Naive thymus-derived CD8-positive, alpha-beta T cell (primary cell): ENCODE data around the gene LRMDA. TPM values are rescaled to one million over a fixed set of nuclear protein-coding genes. Genes with fewer than 3 reads are reported as not detected.
"Not testable (repeated sequence)": the region's sequence is repeated elsewhere in the genome, so short reads cannot be mapped to it uniquely, and the experiment has no call there.

ENCODE experiments used
- ATAC-seq, 2 donors: fragments of 150-1000 bp; cut with Tn5 transposase in 1 of 2; sonication (Bioruptor Pico), chemical (Tn5 transposase) in 1 of 2; 1 replicate in 1 of 2; 2 replicates in 1 of 2; pipeline ENCODE4 v1.10.0; 2021; ENCODE audit warnings: mild to moderate bottlenecking in 2 of 2, moderate library complexity in 2 of 2
- POLR2A ChIA-PET: fragments of 350-600 bp; sonication (Branson Sonifier 250); formaldehyde crosslinking; loops from one replicate; lab custom pipeline; 2021; ENCODE audit warnings: antibody characterized with exemption; lab: Charles Lee
- DNase-seq, 10 donors: peaks; one replicate each; pipeline versions ENCODE4 v3.0.0 to v3.0.0-alpha.2; 2020 to 2022
- H3K27ac Mint-ChIP-seq, 10 donors: one replicate each; pipeline ENCODE4 v1.8.0; 2020 to 2022; ENCODE audit warnings: mild to moderate bottlenecking in 10 of 10, mixed read lengths in 10 of 10, moderate library complexity in 4 of 10, inconsistent platforms in 1 of 10
- H3K27me3 Mint-ChIP-seq, 5 donors: one replicate each; pipeline ENCODE4 v1.8.0; 2021 to 2022; ENCODE audit warnings: mixed read lengths in 5 of 5
- H3K36me3 Mint-ChIP-seq, 3 donors: one replicate each; pipeline ENCODE4 v1.8.0; 2020 to 2022; ENCODE audit warnings: mixed read lengths in 3 of 3, mild to moderate bottlenecking in 2 of 3, inconsistent platforms in 1 of 3
- H3K4me1 Mint-ChIP-seq, 4 donors: one replicate each; pipeline ENCODE4 v1.8.0; 2021 to 2022; ENCODE audit warnings: mixed read lengths in 4 of 4
- H3K4me3 Mint-ChIP-seq, 10 donors: one replicate each; pipeline ENCODE4 v1.8.0; 2020 to 2022; ENCODE audit warnings: mild to moderate bottlenecking in 10 of 10, mixed read lengths in 10 of 10, moderate library complexity in 6 of 10, inconsistent platforms in 1 of 10
- H3K9me3 Mint-ChIP-seq, 9 donors: one replicate each; pipeline ENCODE4 v1.8.0; 2020 to 2022; ENCODE audit warnings: mixed read lengths in 9 of 9, mild to moderate bottlenecking in 3 of 9, inconsistent platforms in 1 of 9, moderate library complexity in 1 of 9
- polyA plus RNA-seq, 3 donors: library from polyadenylated mRNA; unstranded; fragments of 300-500 nt; fragmentation: Illumina TruSeq; gene quantifications; one replicate each; pipeline ENCODE4 v1.2.3, GENCODE V29; 2021
- total RNA-seq, 8 experiments: library from RNA in 2 of 8; stranded (reverse) in 2 of 8; gene quantifications; one replicate each; pipeline ENCODE4 v1.2.3 and lab custom pipeline; 2021 to 2026

Gene LRMDA
- total and polyA plus RNA-seq, 5 experiments from 2014 or later, result not detected

GRCh38 chr10:75751232-75751631, 319.8 kb downstream of the LRMDA start:
- Mint-ChIP-seq H3K4me1 (peaks cover 0 to 1% (median 0%) of the 10 kb centered on the region in 4 donors), H3K27ac (no peak overlapping the region)

GRCh38 chr10:75753621-75754020, 322.2 kb downstream of the LRMDA start:
- Mint-ChIP-seq H3K4me3 (no peak overlapping the region), H3K9me3 (peaks cover 0 to 4% (median 0%) of the 10 kb centered on the region in 9 donors), H3K27me3 (peaks cover 4 to 21% (median 10%) of the 10 kb centered on the region in 5 donors), H3K36me3 (no peaks in the 10 kb centered on the region), H3K27ac (no peak overlapping the region), H3K4me1 (peaks cover 0 to 1% (median 0%) of the 10 kb centered on the region in 4 donors)
- DNase-seq (no peak), ATAC-seq (no peak)
- POLR2A ChIA-PET, result no interaction called here

More at GRCh38 chr10:75751232-75751631, 319.8 kb downstream of the LRMDA start:
- no peak overlapping the region for H3K4me3 Mint-ChIP-seq
- peaks cover 0 to 20% (median 2%) of the 10 kb centered on the region in 5 donors for H3K27me3 Mint-ChIP-seq
- DNase-seq (no peak), ATAC-seq (no peak)
- POLR2A ChIA-PET, result no interaction called here
- H3K36me3 Mint-ChIP-seq, result no peaks in the 10 kb centered on the region
- peaks cover 0 to 4% (median 0%) of the 10 kb centered on the region in 9 donors for H3K9me3 Mint-ChIP-seq

- Mint-ChIP-seq H3K4me1 (peaks cover 0 to 1% (median 0%) of the 10 kb centered on the region in 4 donors), H3K9me3 (peaks cover 0 to 4% (median 0%) of the 10 kb centered on the region in 9 donors), H3K4me3 (no peak overlapping the region), H3K27me3 (peaks cover 4 to 21% (median 10%) of the 10 kb centered on the region in 5 donors), H3K27ac (no peak overlapping the region), H3K36me3 (no peaks in the 10 kb centered on the region)
- no peak for DNase-seq
- POLR2A ChIA-PET, result no interaction called here
- ATAC-seq, result no peak
These were observed 322.8 kb downstream of the LRMDA start for GRCh38 chr10:75754096-75754831.

GRCh38 chr10:75755528-75755927, 324.1 kb downstream of the LRMDA start:
- no peak overlapping the region for H3K4me3 Mint-ChIP-seq
- no peak for DNase-seq
- peaks cover 0 to 1% (median 0%) of the 10 kb centered on the region in 4 donors for H3K4me1 Mint-ChIP-seq
- H3K9me3 Mint-ChIP-seq, result peaks cover 0 to 4% (median 0%) of the 10 kb centered on the region in 9 donors
- H3K36me3 Mint-ChIP-seq, result no peaks in the 10 kb centered on the region
- POLR2A ChIA-PET, result no interaction called here
- ATAC-seq, result no peak
- H3K27ac Mint-ChIP-seq, result no peak overlapping the region
- H3K27me3 Mint-ChIP-seq, result peaks cover 4 to 21% (median 10%) of the 10 kb centered on the region in 5 donors

GRCh38 chr10:75761289-75761688, 329.9 kb downstream of the LRMDA start:
- no peak overlapping the region for H3K27ac Mint-ChIP-seq
- H3K4me3 Mint-ChIP-seq, result no peak overlapping the region
- H3K27me3 Mint-ChIP-seq, result peaks cover 0 to 9% (median 5%) of the 10 kb centered on the region in 5 donors
- DNase-seq (no peak), ATAC-seq (no peak)
- no peaks in the 10 kb centered on the region for H3K4me1 Mint-ChIP-seq
- no peaks in the 10 kb centered on the region for H3K9me3 Mint-ChIP-seq
- H3K36me3 Mint-ChIP-seq, result no peaks in the 10 kb centered on the region
- POLR2A ChIA-PET, result no interaction called here

GRCh38 chr10:75762431-75762802, 331.0 kb downstream of the LRMDA start:
- POLR2A ChIA-PET, result no interaction called here
- Mint-ChIP-seq H3K27me3 (peaks cover 0 to 7% (median 5%) of the 10 kb centered on the region in 5 donors), H3K4me1 (no peaks in the 10 kb centered on the region), H3K36me3 (no peaks in the 10 kb centered on the region), H3K4me3 (no peak overlapping the region), H3K9me3 (peaks cover 0 to 2% (median 0%) of the 10 kb centered on the region in 9 donors), H3K27ac (no peak overlapping the region)
- ATAC-seq (no peak), DNase-seq (no peak)

GRCh38 chr10:75763652-75764051, 332.2 kb downstream of the LRMDA start:
- Mint-ChIP-seq H3K4me1 (no peaks in the 10 kb centered on the region), H3K9me3 (peaks cover 0 to 2% (median 0%) of the 10 kb centered on the region in 9 donors), H3K4me3 (no peak overlapping the region), H3K27me3 (peaks cover 0 to 3% (median 2%) of the 10 kb centered on the region in 5 donors), H3K36me3 (no peaks in the 10 kb centered on the region), H3K27ac (no peak overlapping the region)
- DNase-seq (no peak), ATAC-seq (no peak)
- POLR2A ChIA-PET, result no interaction called here

GRCh38 chr10:75764974-75765788, 333.8 kb downstream of the LRMDA start:
- H3K27me3 Mint-ChIP-seq, result peaks cover 0 to 4% (median 3%) of the 10 kb centered on the region in 5 donors
- H3K9me3 Mint-ChIP-seq, result peaks cover 0 to 2% (median 0%) of the 10 kb centered on the region in 9 donors
- DNase-seq (no peak), ATAC-seq (no peak)
- no peaks in the 10 kb centered on the region for H3K4me1 Mint-ChIP-seq
- no peaks in the 10 kb centered on the region for H3K36me3 Mint-ChIP-seq
- H3K4me3 Mint-ChIP-seq, result no peak overlapping the region
- POLR2A ChIA-PET, result no interaction called here
- peak overlapping the region in 1 of 10 donors; percentile 57 for H3K27ac Mint-ChIP-seq

GRCh38 chr10:75765789-75766096, 334.3 kb downstream of the LRMDA start:
- Mint-ChIP-seq H3K36me3 (no peaks in the 10 kb centered on the region), H3K4me1 (no peaks in the 10 kb centered on the region), H3K9me3 (peaks cover 0 to 2% (median 0%) of the 10 kb centered on the region in 9 donors), H3K4me3 (no peak overlapping the region), H3K27ac (peak overlapping the region in 1 of 10 donors; percentile 57), H3K27me3 (peaks cover 0 to 5% (median 3%) of the 10 kb centered on the region in 5 donors)
- ATAC-seq (no peak), DNase-seq (no peak)
- POLR2A ChIA-PET, result no interaction called here

- POLR2A ChIA-PET, result no interaction called here
- peaks cover 0 to 2% (median 0%) of the 10 kb centered on the region in 9 donors for H3K9me3 Mint-ChIP-seq
- H3K27me3 Mint-ChIP-seq, result peaks cover 0 to 5% (median 3%) of the 10 kb centered on the region in 5 donors
- no peaks in the 10 kb centered on the region for H3K36me3 Mint-ChIP-seq
- no peak for ATAC-seq
- H3K4me3 Mint-ChIP-seq, result no peak overlapping the region
- H3K4me1 Mint-ChIP-seq, result peaks cover 0 to 1% (median 0%) of the 10 kb centered on the region in 4 donors
- DNase-seq, result no peak
- H3K27ac Mint-ChIP-seq, result no peak overlapping the region
These were observed 334.7 kb downstream of the LRMDA start for GRCh38 chr10:75766106-75766505.

GRCh38 chr10:75766752-75767151, 335.3 kb downstream of the LRMDA start:
- H3K36me3 Mint-ChIP-seq, H3K27me3 Mint-ChIP-seq, H3K9me3 Mint-ChIP-seq, POLR2A ChIA-PET, H3K4me3 Mint-ChIP-seq, ATAC-seq, H3K4me1 Mint-ChIP-seq, DNase-seq: not testable (repeated sequence)
- H3K27ac Mint-ChIP-seq, result peak overlapping the region in 1 of 10 donors; percentile 14

GRCh38 chr10:75770626-75771081, 339.2 kb downstream of the LRMDA start:
- Mint-ChIP-seq H3K9me3 (peaks cover 0 to 2% (median 0%) of the 10 kb centered on the region in 9 donors), H3K36me3 (no peaks in the 10 kb centered on the region), H3K4me3 (peak overlapping the region in 2 of 10 donors; percentile 0 to 5), H3K4me1 (peaks cover 8 to 26% (median 19%) of the 10 kb centered on the region in 4 donors), H3K27me3 (peaks cover 0 to 9% (median 3%) of the 10 kb centered on the region in 5 donors), H3K27ac (peak overlapping the region in 2 of 10 donors; percentile 39 to 40)
- POLR2A ChIA-PET, result no interaction called here
- DNase-seq (no peak), ATAC-seq (no peak)

GRCh38 chr10:75771606-75772005, 340.2 kb downstream of the LRMDA start:
- DNase-seq (no peak), ATAC-seq (no peak)
- peak overlapping the region in 7 of 10 donors; percentile 12 to 85 (median 69) for H3K27ac Mint-ChIP-seq
- peaks cover 8 to 26% (median 19%) of the 10 kb centered on the region in 4 donors for H3K4me1 Mint-ChIP-seq
- peak overlapping the region; percentile 16 to 90 (median 68) for H3K4me3 Mint-ChIP-seq
- no peaks in the 10 kb centered on the region for H3K36me3 Mint-ChIP-seq
- peaks cover 0 to 2% (median 0%) of the 10 kb centered on the region in 9 donors for H3K9me3 Mint-ChIP-seq
- H3K27me3 Mint-ChIP-seq, result peaks cover 0 to 9% (median 3%) of the 10 kb centered on the region in 5 donors
- POLR2A ChIA-PET, result no interaction called here
